HL-60 (cell line): ENCODE data around the gene DLL1.

Experiments used
- DNase-seq, 2 experiments: peaks; one replicate each; pipeline ENCODE4 v3.0.0-alpha.2; 2010 to 2020; ENCODE audit warnings: low read depth in 1 of 2, low spot score in 1 of 2
- H3K27ac ChIP-seq: fragments of 250-450 bp; sonication (Bioruptor Pico); replicated peaks from 2 replicates; pipeline ENCODE4 v1.5.1; 2020; ENCODE audit warnings: mild to moderate bottlenecking, moderate library complexity
- H3K27me3 ChIP-seq: fragments of 250-450 bp; sonication (Bioruptor Pico); 2 replicates; pipeline ENCODE4 v1.5.1; 2021; ENCODE audit warnings: mild to moderate bottlenecking, moderate library complexity; ENCODE audit not compliant: insufficient read depth, poor library complexity, severe bottlenecking
- H3K4me3 ChIP-seq: replicated peaks from 2 replicates; pipeline ENCODE4 v1.5.1; 2011; ENCODE audit warnings: mild to moderate bottlenecking, control low read depth, low read length; ENCODE audit not compliant: insufficient read depth
- CTCF ChIP-seq: IDR thresholded peaks from one replicate; pipeline ENCODE4 v1.5.1; 2011; ENCODE audit warnings: low read length, control low read depth, inconsistent platforms; ENCODE audit not compliant: insufficient read depth
- GABPA ChIP-seq: IDR thresholded peaks from 2 replicates; pipeline ENCODE4 v1.6.1; 2012; ENCODE audit warnings: low read depth
- POLR2AphosphoS5 ChIP-seq: IDR thresholded peaks from 2 replicates; pipeline ENCODE4 v1.6.1; 2012; ENCODE audit warnings: low read depth
- REST ChIP-seq: IDR thresholded peaks from 2 replicates; pipeline ENCODE4 v1.6.1; 2012; ENCODE audit warnings: low read depth; ENCODE audit not compliant: insufficient replicate concordance
- SPI1 ChIP-seq: IDR thresholded peaks from 2 replicates; pipeline ENCODE4 v1.6.1; 2012; ENCODE audit warnings: low read depth, mild to moderate bottlenecking, borderline replicate concordance

Gene DLL1

GRCh38 chr6:170314983-170315382, 24.1 kb upstream of the DLL1 start:
- TF ChIP-seq REST (no peak), CTCF (no peak), POLR2AphosphoS5 (no peak), SPI1 (no peak), GABPA (no peak)
- no peak overlapping the region for H3K27ac ChIP-seq
- no peak for DNase-seq
- no peaks in the 10 kb centered on the region for H3K27me3 ChIP-seq
- H3K4me3 ChIP-seq, result no peak overlapping the region

- no peak overlapping the region for H3K4me3 ChIP-seq
- no peak for DNase-seq
- no peak overlapping the region for H3K27ac ChIP-seq
- H3K27me3 ChIP-seq, result no peaks in the 10 kb centered on the region
- TF ChIP-seq POLR2AphosphoS5 (no peak), CTCF (no peak), GABPA (no peak), REST (no peak), SPI1 (no peak)
Measured at GRCh38 chr6:170313716-170314295, 22.9 kb upstream of the DLL1 start.

GRCh38 chr6:170312876-170313275, 22.0 kb upstream of the DLL1 start:
- H3K27me3 ChIP-seq, result no peaks in the 10 kb centered on the region
- H3K27ac ChIP-seq, result no peak overlapping the region
- DNase-seq, result no peak
- TF ChIP-seq REST, result no peak
- no peak for TF ChIP-seq SPI1
- no peak for TF ChIP-seq GABPA
- no peak for TF ChIP-seq CTCF
- TF ChIP-seq POLR2AphosphoS5, result no peak
- no peak overlapping the region for H3K4me3 ChIP-seq
